HTR-8/SVneo (cell line): Measurements from ENCODE around the gene TIMM22.

Experiments
- DNase-seq: peaks from one replicate; pipeline ENCODE4 v3.0.0; 2011; ENCODE audit warnings: low spot score, mixed read lengths; ENCODE audit not compliant: insufficient read length
- FAIRE-seq: peaks from 2 replicates; lab custom pipeline; 2011; peaks lifted over from hg19 to GRCh38; lab: Jason Lieb, UNC

Gene TIMM22

DNA sequence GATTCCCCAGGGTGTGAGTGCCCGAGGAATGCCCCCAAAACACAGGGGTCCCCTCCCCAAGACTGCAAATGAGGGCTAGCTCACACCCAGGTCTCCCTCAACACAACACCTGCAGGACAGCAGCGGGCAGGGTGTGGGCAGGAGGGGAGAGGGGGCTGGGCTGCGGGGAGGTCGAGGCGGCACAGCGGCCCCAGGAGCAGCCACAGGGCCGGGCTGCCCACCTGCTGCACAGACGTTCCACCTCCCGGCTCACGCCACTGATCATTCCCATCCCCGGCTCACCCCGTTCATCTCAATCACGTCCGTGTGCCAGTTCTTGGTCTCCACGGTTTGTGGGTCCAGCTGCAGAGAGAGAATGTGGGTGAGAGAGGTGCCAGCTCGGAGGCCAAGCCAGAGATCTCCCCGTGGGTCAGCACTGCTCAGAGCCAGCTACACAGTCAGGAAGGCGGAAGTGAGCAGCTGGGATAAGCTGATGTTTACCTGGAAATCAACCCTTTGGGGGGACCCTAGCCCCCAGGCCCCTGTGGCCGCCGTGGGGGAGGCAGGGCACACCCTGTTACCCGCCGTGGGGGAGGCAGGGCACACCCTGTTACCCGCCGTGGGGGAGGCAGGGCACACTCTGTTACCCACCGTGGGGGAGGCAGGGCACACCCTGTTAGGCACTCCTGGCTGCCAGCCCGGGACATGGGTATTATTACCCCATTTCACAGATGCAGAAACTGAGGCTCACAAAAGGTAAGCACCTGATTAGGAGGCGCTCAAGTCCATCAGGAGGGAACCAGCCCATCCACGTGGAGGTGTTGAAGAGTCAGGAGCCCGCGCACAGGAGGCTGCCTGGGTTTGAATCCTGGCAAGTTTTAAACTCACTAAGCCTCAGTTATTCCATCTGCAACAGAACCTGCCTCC, 16.1 kb downstream of the TIMM22 start:
- FAIRE-seq (peak; percentile 9), DNase-seq (no peak)

- no peak for DNase-seq
- no peak for FAIRE-seq
Measured at GRCh38 chr17:1013729-1014090, 16.8 kb downstream of the TIMM22 start.

- no peak for DNase-seq
- peak; percentile 13 for FAIRE-seq
Measured at GRCh38 chr17:1018547-1018946, 21.6 kb downstream of the TIMM22 start.

DNA sequence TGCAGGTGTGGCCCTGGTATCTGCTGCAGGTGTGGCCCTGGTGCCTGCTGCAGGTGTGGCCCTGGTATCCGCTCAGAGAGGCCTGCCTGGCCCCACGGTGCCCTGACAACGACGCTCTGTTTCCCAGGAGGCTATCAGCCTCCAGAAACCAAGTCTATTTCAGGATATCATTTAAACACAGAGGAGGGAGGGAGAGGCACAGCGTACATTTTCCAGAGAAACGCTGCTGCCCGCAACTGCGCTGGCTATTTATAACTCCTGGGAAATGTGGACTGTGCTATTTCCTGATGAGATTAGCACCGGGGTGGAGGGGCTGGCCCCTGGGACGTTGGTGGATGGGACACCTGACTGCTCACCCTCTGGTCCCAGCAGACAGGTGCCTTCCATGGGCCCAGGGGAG, 22.5 kb downstream of the TIMM22 start:
- no peak for FAIRE-seq
- no peak for DNase-seq

- no peak for FAIRE-seq
- no peak for DNase-seq
Measured at GRCh38 chr17:1021147-1021546, 24.2 kb downstream of the TIMM22 start.

DNA sequence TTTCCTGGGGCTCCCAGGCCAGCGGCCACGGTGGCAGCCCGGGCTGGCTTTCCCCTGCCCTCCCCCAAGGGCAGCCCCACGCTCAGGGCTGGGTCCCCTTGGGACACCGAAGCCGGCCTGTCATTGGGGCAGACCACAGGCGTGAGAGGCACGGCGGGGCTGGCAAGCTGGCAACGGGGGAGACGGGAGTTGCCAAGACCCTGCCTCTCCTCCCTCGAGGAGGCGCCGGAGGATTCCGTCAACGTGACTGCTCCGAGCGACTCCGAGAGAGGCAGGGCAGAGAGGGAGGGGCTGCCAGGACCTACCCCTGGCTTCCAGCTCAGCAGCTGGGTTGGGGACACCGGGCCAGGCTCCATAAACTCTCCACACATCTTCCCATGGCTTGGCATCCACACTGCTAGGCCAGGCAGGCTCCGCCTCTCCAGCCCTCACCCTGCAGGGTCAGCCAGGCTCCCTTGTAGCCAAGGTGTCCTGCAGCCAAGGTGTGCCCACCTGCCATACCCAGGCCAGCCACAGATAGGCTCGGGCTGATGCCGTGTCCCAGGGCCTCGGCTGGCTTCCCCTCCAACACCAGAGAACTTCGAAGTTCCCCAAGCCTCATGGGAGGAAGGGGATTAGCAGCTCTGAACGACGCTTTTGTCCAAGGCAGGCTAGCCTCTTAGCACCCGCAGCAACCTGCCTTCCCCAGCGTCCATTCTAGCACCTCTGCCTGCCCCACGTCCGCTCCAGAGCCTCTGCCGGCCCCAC, 25.5 kb downstream of the TIMM22 start:
- FAIRE-seq = no peak
- DNase-seq = no peak

GRCh38 chr17:1024076-1024475, 27.1 kb downstream of the TIMM22 start:
- FAIRE-seq = no peak

DNA sequence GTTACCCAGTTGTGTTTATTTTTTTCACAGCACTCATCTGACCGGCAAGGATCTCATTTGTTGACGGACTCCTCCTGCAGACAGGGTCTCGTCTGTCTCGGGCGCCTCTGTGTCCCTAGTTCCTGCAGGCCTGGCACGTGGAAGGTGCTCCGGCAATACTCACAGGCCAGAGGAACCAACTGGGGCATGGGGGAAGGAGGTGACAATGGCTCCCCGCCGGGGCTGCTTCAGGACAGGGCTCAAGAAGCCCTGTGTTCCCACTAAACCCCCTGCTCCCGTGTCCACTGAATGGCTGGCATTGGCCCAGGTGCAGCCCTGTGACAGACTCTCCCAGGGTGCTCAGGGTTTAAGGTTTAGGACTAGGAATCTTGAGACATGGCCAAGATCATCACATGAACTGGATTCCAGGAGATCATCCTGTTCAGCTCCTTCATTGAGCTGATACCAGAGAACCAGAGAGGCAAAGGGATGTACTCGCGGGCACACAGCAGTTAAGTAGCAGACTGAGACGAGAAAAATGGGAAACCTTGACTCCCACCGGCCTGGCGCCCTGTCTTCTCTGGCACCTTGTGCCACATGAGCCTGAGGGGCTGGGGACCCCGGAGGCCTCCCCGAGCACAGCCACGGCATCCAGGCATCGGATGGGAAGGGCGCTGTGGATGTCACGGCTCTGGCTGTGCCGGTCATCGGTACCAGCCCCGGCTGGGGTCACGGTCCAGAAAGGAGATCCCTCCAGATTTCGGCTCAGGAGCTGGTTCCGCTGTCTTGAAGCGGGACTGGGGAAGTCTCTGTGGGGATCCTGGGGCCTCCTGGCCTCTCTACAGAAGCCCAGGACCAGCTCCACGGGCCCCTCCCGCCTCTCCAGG, 29.0 kb downstream of the TIMM22 start:
- FAIRE-seq = no peak

More at GRCh38 chr17:1024076-1024475, 27.1 kb downstream of the TIMM22 start:
- DNase-seq = no peak

DNA sequence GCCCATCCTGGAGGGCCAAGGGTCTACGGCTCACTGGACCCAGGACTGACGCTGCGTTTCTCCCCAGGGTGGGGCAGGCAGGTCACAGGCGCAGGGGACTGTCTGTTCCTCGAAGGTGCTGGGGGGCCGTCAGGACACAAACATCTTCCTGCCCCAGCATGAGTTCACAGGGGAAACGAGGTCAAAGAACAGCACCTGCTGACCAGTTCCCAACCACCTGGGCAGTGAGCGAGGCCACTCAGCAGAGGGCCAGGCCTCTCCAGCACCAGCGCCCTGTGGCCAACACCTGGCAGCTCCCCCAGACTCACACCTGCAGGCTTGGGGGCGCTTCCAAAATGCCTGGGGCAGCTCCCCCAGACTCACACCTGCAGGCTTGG, 29.7 kb downstream of the TIMM22 start:
- DNase-seq = no peak
- FAIRE-seq = no peak

More for the DNA sequence above, 29.0 kb downstream of the TIMM22 start:
- no peak for DNase-seq

DNA sequence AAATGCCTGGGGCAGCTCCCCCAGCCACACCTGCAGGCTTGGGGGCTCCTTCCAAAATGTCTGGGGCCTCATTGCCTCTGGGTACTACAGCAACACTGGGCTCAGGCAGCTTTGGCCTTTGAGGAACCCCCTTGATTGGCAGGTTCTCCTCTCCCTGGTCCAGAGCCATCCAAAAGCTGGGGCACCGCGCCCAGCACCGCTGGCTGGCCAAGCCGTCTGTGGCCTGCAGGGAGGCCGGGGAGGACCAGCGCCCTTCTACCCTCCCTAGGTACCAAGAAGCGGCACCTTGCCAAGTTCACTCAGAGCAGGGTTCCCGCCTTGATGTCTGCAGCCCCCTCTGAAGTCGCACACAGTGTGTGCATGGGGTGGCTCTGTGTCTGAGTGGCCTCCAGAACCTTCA, 30.1 kb downstream of the TIMM22 start:
- DNase-seq = no peak
- FAIRE-seq = no peak

- FAIRE-seq (peak; percentile 74), DNase-seq (no peak)
Measured at GRCh38 chr17:1029196-1029921, 32.4 kb downstream of the TIMM22 start.

- FAIRE-seq (no peak), DNase-seq (no peak)
Measured at GRCh38 chr17:1029922-1030644, 33.2 kb downstream of the TIMM22 start.

GRCh38 chr17:1030684-1031532, 34.0 kb downstream of the TIMM22 start:
- no peak for DNase-seq
- FAIRE-seq = no peak

GRCh38 chr17:1031711-1032110, 34.8 kb downstream of the TIMM22 start:
- DNase-seq (no peak), FAIRE-seq (no peak)

GRCh38 chr17:1032391-1032790, 35.5 kb downstream of the TIMM22 start:
- DNase-seq (no peak), FAIRE-seq (no peak)

DNA sequence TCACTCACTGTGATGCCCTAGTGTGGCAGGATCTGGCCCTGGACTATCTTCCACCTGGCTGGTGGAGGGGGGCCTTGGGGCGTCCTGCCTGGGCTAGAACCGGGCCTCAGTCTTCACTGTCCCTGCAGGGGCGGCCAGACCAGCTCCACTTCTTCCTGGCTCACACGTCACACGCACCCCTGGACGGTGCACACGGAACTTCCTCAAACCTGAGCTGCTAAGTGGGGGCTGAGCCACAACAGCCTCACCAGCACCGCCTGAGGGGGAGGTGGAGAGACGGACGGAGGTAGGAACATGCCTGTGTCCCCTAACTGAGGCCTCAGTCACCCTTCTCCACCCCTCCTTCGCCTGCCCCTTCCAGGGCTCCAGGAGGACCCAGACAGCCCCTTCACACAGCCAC, 36.6 kb downstream of the TIMM22 start:
- no peak for FAIRE-seq

GRCh38 chr17:1034652-1035210, 37.8 kb downstream of the TIMM22 start:
- no peak for DNase-seq
- FAIRE-seq = no peak

More for the DNA sequence above, 36.6 kb downstream of the TIMM22 start:
- DNase-seq = no peak
